GM18870 (cell line): ENCODE measurements around the gene TROAP.
"Not testable (repeated sequence)": the region's sequence is repeated elsewhere in the genome, so short reads cannot be mapped to it uniquely, and the experiment has no call there.

ENCODE experiments used
- ATAC-seq: cut with Tn5 transposase; IDR thresholded peaks from one replicate; pipeline ENCODE4 v1.9.1; 2021; ENCODE audit warnings: moderate library complexity; ENCODE audit not compliant: unreplicated experiment

Gene TROAP

DNA sequence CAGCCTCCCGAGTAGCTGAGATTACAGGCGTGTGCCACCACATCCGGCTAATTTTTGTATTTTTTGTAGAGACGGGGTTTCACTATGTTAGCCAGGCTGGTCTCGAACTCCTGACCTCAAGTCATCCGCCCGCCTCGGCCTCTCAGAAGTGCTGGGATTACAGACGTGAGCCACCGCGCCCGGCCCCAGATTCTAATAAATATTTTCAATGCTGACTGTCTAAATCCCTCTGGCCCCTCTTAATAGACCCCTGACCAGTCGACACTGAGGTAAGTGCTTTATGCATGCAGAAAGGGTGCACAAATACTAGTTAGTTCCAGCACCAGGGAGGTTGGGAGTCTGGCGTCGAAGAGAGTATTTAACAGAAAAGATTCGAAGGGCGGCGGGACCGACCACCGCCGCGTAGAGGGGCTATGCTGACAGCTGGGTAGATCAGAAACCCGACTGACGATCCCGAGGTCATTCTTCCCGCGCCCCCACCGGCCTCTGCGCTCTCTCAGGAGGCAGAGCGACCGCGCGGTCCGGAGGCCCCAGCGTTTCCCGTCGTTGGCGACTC, 43.1 kb downstream of the TROAP start:
- ATAC-seq: no peak

DNA sequence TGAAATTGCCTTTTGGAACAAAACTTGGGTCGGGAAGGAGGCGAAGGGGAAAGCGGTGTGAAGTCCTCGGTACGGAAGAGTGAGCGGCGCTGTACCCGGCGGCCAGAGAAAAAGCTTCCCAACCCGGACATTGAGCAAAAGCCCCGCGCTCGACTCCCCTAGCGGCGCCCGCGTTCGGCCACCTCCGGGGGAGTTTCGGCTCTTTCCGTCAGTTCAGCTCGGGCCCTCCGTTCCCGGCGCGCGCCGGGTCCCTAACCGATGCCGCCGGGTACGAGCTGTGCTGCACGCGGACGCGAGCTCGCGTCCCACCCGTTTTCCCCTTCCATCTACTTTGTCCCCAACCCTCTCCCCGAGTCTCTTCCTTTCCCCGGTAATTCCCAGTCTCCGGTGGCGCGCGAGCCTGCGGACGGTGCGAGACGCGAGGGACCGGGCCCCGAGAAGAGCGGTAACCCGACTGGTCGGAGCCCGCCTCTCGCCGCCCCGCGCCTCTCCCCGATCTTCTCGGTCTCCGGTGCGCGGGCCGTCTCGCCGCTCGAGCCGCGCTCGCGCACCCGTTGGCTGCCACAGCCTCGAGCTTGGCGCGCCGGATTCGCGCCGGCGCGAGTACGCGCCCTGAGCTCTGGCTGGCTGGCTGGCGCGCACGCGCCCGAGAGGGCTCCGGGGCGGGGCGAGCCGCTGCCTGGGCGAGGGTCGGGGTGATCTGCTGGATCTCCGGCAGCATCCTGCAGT, 43.8 kb downstream of the TROAP start:
- ATAC-seq: no peak

DNA sequence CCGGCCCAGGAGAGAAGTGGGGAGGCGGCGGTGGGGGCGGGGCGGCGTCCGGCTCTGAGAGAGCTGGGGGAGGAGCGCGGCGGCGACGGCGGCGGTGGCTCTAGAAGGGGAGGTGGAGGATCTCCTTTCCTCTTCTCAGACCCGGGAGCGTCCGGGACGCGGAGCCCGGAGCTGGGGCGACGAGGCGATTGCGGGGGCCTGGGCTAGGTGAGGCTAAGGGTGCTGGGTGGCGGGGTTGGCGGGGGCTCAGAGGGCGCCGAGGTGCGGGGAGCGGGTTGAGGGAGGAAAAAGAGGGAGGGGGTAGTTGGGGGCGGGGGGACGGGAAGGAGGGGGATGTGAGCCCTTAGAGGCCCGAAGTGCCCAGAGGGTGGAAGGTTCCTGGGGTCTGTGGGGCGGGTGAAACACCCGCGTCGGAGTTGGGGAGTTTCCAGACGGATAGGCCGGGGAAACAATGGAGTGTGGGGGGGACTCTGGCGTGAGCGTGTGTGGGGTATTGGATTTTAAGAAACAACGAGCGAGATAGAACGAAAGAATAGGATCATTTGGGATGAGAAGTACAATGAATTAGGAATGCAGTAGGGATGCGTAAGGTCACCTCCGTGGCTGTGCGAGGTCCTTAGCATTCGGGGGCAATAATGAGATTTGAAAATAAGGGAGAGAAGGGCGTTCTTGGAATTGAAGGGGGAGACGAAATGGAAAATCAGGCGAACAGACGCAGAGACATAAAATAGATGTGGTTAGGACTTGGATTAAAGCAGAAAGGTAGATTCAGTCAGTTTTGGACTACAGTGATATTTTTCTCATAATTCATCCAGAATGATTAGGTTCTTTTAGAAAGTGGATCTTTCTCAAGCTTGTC, 44.6 kb downstream of the TROAP start, which contains the start of gene SPATS2:
Gene SPATS2 (plus strand): TSS at position 82 of the 859 bp plus-strand sequence. CDS start 93,551 bp downstream, outside the sequence.
- no peak for ATAC-seq

DNA sequence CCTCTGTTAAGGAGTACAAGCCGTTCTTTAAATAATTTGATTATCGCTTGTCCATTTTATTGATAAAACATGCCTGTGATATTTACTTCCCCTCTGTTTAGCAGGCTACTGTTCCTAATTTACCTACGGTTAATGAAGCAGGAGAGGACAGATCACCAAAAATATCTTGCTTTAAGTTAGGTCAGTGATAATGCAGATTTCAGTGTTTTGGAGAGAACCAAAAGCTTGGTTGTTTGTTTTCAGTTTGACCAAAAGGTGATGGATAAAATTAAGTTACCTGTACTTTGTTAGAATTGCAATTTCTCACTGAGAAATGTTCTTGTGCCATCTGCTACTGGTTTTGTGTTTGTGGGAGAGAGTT, 45.2 kb downstream of the TROAP start:
- no peak for ATAC-seq

DNA sequence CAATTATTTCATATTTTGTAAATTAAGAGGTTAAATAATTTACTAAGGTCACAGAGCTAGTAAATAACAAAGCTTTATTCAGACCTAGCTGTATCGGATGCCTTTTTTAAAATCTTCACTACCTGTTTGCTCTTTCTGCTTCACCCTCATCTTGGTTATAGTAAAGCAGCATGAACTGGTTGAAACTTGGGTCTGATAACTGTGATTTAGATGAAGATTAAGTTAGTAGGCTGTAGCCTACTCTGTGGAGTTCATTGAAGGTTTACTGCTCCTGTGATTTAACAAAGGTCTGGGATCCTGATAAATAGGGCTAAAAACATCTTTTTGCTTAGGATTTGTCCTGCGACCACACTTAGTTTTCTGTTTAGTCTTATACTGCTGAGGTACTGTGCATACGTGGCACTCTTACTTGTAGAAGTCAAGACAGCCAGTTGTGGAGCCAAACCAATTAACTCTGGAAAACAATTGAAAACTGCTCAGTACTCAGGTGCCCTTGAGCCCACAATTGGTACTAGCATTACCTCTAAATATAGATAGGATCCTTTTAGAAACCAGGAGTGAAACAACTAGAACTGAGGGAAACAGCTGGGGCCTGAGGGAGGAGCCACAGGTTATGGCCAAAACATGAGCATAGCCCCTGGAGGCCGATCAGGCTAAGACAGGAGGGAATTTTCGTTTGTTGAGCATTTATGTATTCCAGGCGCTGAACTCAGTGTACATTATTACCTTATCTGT, 46.5 kb downstream of the TROAP start:
- ATAC-seq: peak; percentile 50

DNA sequence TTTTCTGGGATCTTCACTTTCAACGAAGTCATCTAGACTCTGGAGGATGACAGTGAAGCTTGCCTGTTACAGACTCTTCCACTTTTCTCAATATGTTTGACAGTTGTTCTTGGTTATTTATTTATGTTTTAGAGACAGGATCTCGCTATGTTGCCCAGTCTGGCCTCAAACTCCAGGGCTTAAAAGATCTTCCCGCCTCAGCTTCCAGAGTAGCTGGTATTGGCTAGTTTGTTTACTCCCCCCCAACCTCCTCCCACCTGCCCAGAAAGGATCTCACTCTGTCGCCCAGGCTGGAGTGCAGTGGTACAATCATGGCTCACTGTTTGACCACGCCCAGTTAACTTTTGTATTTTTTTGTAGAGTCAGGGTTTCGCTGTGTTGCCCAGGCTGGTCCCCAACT, 47.5 kb downstream of the TROAP start:
- ATAC-seq: no peak

DNA sequence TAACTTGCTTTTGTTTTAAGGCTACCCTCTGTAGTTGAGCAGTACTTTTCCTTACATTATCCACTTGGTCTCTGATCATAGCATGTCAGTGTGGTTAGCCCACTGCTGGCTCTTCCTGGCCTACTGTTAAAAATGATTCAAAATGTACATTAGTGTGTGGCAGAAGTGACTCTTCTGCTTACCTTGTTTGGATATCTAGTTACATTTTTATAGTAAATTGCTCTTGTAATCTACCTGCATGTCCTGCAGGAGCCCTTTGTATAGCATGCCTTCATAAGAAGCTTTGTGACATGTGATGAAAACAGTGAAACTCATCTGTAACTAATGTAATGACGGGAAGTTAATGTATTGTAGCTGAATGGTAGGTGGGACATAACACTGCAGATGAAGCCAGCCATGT, 52.4 kb downstream of the TROAP start:
- no peak for ATAC-seq

DNA sequence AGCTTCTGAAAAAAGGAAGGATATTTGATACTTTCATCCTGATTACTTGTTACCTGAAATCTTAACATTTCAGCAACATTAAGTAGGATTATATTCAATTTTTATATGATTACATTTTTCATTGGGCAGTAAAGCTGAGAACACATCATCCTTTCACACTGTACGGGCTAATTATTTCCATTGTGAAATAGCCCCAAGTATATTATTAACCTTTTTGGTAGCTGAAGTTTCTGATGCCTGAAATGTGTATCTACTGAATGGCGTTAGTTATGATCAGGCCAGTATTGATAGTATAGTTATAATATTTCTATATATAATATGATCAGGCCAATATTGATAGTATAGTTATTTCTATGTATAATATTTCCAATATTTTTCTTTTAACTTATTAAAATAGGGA, 54.3 kb downstream of the TROAP start:
- no peak for ATAC-seq

DNA sequence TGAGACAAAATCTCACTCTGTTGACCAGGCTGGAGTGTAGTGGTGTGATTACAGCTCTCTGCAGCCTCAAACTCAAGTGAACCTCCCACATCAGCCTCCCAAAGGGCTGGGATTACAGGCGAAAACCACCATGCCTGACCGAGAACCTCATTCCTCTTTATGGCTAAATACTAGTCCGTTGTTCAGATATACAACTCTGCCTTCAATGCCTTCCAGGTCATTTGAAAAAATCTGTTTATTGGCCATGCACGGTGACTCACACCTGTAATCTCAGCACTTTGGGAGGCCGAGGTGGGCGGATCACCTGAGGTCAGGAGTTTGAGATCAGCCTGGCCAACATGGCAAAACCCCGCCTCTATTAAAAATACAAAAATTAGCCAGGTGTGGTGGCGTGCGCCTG, 57.1 kb downstream of the TROAP start:
- not testable (repeated sequence) for ATAC-seq
